IPS-18a (cell line): Measurements from ENCODE around the gene EXOSC10.
"Not testable (repeated sequence)": the region's sequence is repeated elsewhere in the genome, so short reads cannot be mapped to it uniquely, and the experiment has no call there.

Source experiments
- H3K27ac ChIP-seq: one replicate; pipeline ENCODE4 v1.5.1; 2013; ENCODE audit warnings: low read length
- H3K27me3 ChIP-seq: one replicate; pipeline ENCODE4 v1.6.1; 2013; ENCODE audit warnings: mild to moderate bottlenecking, low read length; ENCODE audit not compliant: control insufficient read depth, insufficient read depth
- H3K36me3 ChIP-seq: one replicate; pipeline ENCODE4 v1.6.1; 2013; ENCODE audit warnings: low read depth, low read length; ENCODE audit not compliant: control insufficient read depth
- H3K4me1 ChIP-seq: one replicate; pipeline ENCODE4 v1.6.1; 2013; ENCODE audit warnings: low read depth, low read length; ENCODE audit not compliant: control insufficient read depth
- H3K4me3 ChIP-seq: one replicate; pipeline ENCODE4 v1.5.1; 2013; ENCODE audit warnings: low read length
- H3K9ac ChIP-seq: one replicate; pipeline ENCODE4 v1.6.1; 2013; ENCODE audit warnings: mild to moderate bottlenecking, low read length, moderate library complexity
- H3K9me3 ChIP-seq: one replicate; pipeline ENCODE4 v1.6.1; 2013; ENCODE audit warnings: low read depth, low read length; ENCODE audit not compliant: control insufficient read depth

Gene EXOSC10

DNA sequence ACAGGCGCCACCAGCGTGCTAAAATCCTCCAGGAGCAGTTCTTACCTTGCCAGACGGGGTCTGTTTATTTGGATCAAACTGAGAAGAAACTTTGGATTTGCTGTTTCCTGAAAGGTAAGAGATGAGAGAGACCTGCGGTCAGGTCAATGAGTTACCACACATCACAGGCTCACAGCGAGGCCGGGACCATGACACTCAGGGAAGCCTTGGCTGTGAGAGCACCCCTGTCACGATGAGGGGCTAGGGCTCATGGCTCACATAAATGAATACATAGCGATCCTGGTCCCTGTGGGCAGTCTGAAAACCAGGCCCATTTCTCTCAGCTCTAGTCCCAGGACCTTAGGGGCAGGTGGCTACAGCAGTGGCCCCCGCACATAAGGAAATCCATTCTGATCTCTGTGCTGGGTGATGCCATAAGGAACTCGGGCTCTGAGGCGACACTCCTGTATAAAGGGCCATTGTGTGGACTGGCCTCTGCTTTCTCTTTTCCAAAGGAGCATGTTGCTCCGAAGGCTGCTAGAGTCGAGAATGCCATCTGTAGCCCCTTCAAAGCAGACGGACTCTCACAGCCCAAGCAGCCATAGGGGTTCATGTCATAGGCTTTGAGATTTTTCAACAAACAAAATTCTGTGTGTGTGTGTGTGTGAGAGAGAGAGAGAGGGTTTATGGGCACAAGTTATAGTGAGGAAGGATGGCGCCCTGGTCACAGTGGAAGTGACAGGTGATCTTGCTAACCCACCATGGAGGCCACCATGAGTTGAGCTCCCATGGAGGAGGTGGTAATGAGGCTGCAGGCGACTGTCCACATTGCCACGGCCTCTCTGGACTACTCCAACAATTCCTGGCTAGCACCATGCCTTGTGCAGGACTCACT lies 30.8 kb downstream of the EXOSC10 start:
- H3K36me3 ChIP-seq: peaks cover 81% of the 10 kb centered on the region
- no peaks in the 10 kb centered on the region for H3K27me3 ChIP-seq
- H3K4me1 ChIP-seq: no peaks in the 10 kb centered on the region
- H3K9me3 ChIP-seq: no peaks in the 10 kb centered on the region
- no peak overlapping the region for H3K4me3 ChIP-seq
- no peak overlapping the region for H3K9ac ChIP-seq
- no peak overlapping the region for H3K27ac ChIP-seq

GRCh38 chr1:11067716-11068599 lies 31.7 kb downstream of the EXOSC10 start:
- H3K9me3 ChIP-seq: no peaks in the 10 kb centered on the region
- H3K27ac ChIP-seq: no peak overlapping the region
- peaks cover 81% of the 10 kb centered on the region for H3K36me3 ChIP-seq
- H3K27me3 ChIP-seq: no peaks in the 10 kb centered on the region
- no peak overlapping the region for H3K9ac ChIP-seq
- H3K4me1 ChIP-seq: no peaks in the 10 kb centered on the region
- no peak overlapping the region for H3K4me3 ChIP-seq

DNA sequence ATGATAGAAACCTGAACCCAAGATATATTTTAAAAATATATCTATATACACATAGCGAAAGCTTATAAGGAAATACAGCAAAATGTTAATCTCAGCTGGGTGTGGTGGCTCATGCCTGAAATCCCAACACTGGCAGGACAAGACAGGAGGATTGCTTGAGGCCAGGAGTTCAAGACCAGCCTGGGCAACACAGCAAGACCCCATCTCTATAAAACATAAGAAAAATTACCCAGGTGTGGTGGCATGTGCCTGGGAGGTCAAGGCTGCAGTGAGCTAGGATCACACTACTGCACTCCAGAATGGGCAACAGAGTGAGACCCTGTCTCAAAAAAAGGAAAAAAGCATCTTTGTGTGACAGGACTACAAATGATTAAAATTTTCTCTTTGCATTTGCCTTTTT lies 33.9 kb downstream of the EXOSC10 start:
- H3K27ac ChIP-seq: no peak overlapping the region
- no peaks in the 10 kb centered on the region for H3K9me3 ChIP-seq
- no peak overlapping the region for H3K4me3 ChIP-seq
- H3K9ac ChIP-seq: no peak overlapping the region
- H3K36me3 ChIP-seq: peaks cover 59% of the 10 kb centered on the region
- H3K4me1 ChIP-seq: no peaks in the 10 kb centered on the region
- no peaks in the 10 kb centered on the region for H3K27me3 ChIP-seq

DNA sequence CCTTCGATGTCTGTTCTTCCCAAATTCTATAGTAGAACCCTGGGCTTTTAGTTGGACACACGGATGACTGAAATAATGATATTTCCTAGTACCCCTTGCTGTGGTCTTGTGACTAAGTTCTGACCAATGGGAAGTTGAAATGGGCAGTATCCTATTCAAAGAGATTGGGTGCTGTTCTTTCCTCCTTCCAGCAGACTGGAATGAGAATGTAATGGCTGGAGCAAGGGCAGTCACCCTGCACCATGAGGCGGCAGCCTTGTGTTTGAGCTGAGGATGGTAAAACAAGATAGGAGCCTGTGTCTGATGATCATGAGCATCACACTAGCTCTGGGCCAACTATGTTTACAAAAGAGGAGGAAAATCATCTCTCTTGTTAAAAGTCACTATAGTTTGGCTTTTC lies 34.7 kb downstream of the EXOSC10 start:
- peaks cover 52% of the 10 kb centered on the region for H3K36me3 ChIP-seq
- no peaks in the 10 kb centered on the region for H3K9me3 ChIP-seq
- no peaks in the 10 kb centered on the region for H3K27me3 ChIP-seq
- no peaks in the 10 kb centered on the region for H3K4me1 ChIP-seq
- H3K9ac ChIP-seq: no peak overlapping the region
- H3K4me3 ChIP-seq: no peak overlapping the region
- H3K27ac ChIP-seq: no peak overlapping the region

- not testable (repeated sequence) for H3K9me3 ChIP-seq, H3K27me3 ChIP-seq, H3K4me1 ChIP-seq, H3K4me3 ChIP-seq, H3K9ac ChIP-seq, H3K27ac ChIP-seq
- peaks cover 43% of the 10 kb centered on the region for H3K36me3 ChIP-seq
These were observed 35.6 kb downstream of the EXOSC10 start for GRCh38 chr1:11063937-11064537.

GRCh38 chr1:11062965-11063401 lies 36.7 kb downstream of the EXOSC10 start:
- Histone ChIP-seq H3K9me3 (no peaks in the 10 kb centered on the region), H3K4me1 (no peaks in the 10 kb centered on the region), H3K4me3 (no peak overlapping the region), H3K9ac (no peak overlapping the region), H3K27ac (no peak overlapping the region), H3K27me3 (no peaks in the 10 kb centered on the region), H3K36me3 (peaks cover 36% of the 10 kb centered on the region)

DNA sequence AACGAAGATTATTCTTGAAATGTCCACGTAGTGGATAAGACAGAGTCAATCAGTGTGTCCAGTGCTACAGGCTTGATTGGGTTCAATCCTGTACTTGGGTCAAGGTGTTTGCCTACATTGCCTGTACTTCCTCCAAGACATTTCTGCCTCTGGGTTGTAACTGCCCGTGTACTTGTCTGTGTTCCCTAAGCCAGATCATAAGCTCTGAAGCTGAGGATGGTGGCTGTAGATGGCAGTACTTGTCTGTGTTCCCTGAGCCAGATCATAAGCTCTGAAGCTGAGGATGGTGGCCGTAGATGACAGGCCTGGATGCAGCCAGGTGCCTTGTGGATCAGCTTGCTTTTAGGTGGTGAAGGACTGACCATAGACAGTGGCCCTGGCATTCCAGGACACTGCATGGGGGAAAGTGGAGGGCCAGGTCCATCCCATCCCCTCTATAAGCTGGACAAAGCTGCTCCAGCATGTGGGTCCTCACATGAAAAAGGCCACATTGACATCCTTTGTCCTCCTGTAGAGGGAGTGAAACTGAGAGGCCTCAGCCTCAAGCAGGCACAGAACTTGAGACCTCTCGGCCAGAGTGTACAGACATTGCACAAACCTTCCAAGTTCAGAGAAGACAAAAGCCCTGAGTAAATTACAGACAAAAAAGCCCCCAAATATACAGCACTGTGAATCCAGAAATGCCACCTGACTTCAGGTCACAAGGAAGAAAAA lies 37.9 kb downstream of the EXOSC10 start:
- H3K27me3 ChIP-seq: no peaks in the 10 kb centered on the region
- H3K9ac ChIP-seq: no peak overlapping the region
- no peaks in the 10 kb centered on the region for H3K9me3 ChIP-seq
- H3K4me3 ChIP-seq: no peak overlapping the region
- H3K27ac ChIP-seq: no peak overlapping the region
- peaks cover 32% of the 10 kb centered on the region for H3K36me3 ChIP-seq
- H3K4me1 ChIP-seq: no peaks in the 10 kb centered on the region

GRCh38 chr1:11059968-11060830 lies 39.5 kb downstream of the EXOSC10 start, which contains the start of gene SRM:
Gene SRM, minus strand, starts transcription at chr1:11060018. Its CDS starts 75 bp downstream, at chr1:11059943.
- no peaks in the 10 kb centered on the region for H3K9me3 ChIP-seq
- H3K4me1 ChIP-seq: no peaks in the 10 kb centered on the region
- peak within 1 kb of the TSS; percentile 92 for H3K9ac ChIP-seq
- H3K27ac ChIP-seq: peak within 1 kb of the TSS; percentile 68
- H3K36me3 ChIP-seq: peaks cover 26% of the 10 kb centered on the region
- H3K27me3 ChIP-seq: no peaks in the 10 kb centered on the region
- peak within 1 kb of the TSS; percentile 92 for H3K4me3 ChIP-seq

- H3K27me3 ChIP-seq: no peaks in the 10 kb centered on the region
- H3K27ac ChIP-seq: no peak overlapping the region
- peak overlapping the region; percentile 84 for H3K4me3 ChIP-seq
- peak overlapping the region; percentile 73 for H3K9ac ChIP-seq
- no peaks in the 10 kb centered on the region for H3K4me1 ChIP-seq
- H3K36me3 ChIP-seq: peaks cover 23% of the 10 kb centered on the region
- H3K9me3 ChIP-seq: no peaks in the 10 kb centered on the region
These were observed 40.3 kb downstream of the EXOSC10 start for GRCh38 chr1:11059155-11059967.
